Mesodermal cell (in vitro differentiated cells): ENCODE measurements around the gene SLC46A3.
"Not testable (repeated sequence)": the region's sequence is repeated elsewhere in the genome, so short reads cannot be mapped to it uniquely, and the experiment has no call there.

Experiments
- H3K27ac ChIP-seq: 2 replicates; pipeline ENCODE4 v1.7.0; 2013; ENCODE audit warnings: mild to moderate bottlenecking, low read depth, low read length, moderate library complexity; ENCODE audit not compliant: severe bottlenecking
- H3K36me3 ChIP-seq: 2 replicates; pipeline ENCODE4 v1.7.1; 2013; ENCODE audit warnings: mild to moderate bottlenecking, low read length, moderate library complexity; ENCODE audit not compliant: control insufficient read depth, insufficient read depth
- H3K4me1 ChIP-seq: one replicate; pipeline ENCODE4 v1.7.1; 2013; ENCODE audit warnings: mild to moderate bottlenecking, low read length; ENCODE audit not compliant: insufficient read depth, control insufficient read depth, poor library complexity, severe bottlenecking
- H3K4me3 ChIP-seq: 2 replicates; pipeline ENCODE4 v1.7.0; 2013; ENCODE audit warnings: low read length, control low read depth, mild to moderate bottlenecking; ENCODE audit not compliant: insufficient read depth, poor library complexity, severe bottlenecking; ENCODE audit errors: extremely low read depth
- H3K9me3 ChIP-seq: 2 replicates; pipeline ENCODE4 v1.7.1; 2013; ENCODE audit warnings: mild to moderate bottlenecking, low read length, moderate library complexity; ENCODE audit not compliant: control insufficient read depth
- WGBS, 2 experiments: methylation state at CpG; one replicate each; pipeline ENCODE4 v1.1.5; 2013; ENCODE audit warnings: missing lambda C conversion rate in 2 of 2; ENCODE audit not compliant: insufficient coverage in 2 of 2; 5-methylcytosine and 5-hydroxymethylcytosine counted together

The SLC46A3 gene

DNA sequence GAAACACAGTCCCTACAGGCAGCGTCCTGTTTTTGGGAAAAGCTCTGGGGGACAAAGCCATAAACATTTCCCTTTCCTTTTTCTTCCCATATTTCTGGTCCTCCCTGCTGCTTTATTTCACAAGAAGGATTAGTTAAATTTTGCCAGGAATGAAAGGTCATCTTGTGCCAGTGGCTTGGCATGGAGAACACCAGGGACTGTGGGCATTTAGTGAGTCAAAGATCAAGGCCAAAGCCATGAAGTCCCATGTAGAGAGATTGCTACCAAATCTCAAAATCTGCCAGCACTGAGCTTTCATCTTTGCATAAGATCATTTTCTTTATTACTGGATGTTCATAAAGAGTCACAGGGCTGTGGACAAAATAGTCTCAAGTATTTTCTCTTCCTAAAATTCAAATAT is 29.1 kb upstream of the SLC46A3 start:
- H3K36me3 ChIP-seq, result no peaks in the 10 kb centered on the region
- no peak overlapping the region for H3K4me3 ChIP-seq
- 88 to 100% methylated on average over 1 of the region's 1 CpG for WGBS, 2 experiments
- no peak overlapping the region for H3K27ac ChIP-seq
- peaks cover 32% of the 10 kb centered on the region for H3K4me1 ChIP-seq
- no peaks in the 10 kb centered on the region for H3K9me3 ChIP-seq

DNA sequence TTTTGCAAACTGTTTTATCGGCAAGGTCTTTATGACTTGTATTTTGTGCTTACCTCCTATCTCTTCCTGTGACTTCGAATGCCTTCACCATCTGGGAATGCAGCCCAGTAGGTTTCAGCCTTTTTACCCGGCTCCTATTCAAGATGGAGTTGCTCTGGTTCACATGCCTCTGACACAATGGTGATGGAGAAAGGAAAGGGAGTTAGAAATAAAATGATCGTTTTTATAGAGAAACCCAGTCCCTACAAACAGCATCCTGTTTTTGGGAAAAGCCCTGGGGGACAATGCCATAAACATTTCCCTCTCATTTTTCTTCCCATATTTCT is 27.5 kb upstream of the SLC46A3 start:
- H3K36me3 ChIP-seq, result no peaks in the 10 kb centered on the region
- H3K4me3 ChIP-seq, result no peak overlapping the region
- H3K27ac ChIP-seq, result no peak overlapping the region
- H3K9me3 ChIP-seq, result no peaks in the 10 kb centered on the region
- H3K4me1 ChIP-seq, result peaks cover 28% of the 10 kb centered on the region
- no CpG with 5 or more reads among the region's 4 CpGs for WGBS, 2 experiments

DNA sequence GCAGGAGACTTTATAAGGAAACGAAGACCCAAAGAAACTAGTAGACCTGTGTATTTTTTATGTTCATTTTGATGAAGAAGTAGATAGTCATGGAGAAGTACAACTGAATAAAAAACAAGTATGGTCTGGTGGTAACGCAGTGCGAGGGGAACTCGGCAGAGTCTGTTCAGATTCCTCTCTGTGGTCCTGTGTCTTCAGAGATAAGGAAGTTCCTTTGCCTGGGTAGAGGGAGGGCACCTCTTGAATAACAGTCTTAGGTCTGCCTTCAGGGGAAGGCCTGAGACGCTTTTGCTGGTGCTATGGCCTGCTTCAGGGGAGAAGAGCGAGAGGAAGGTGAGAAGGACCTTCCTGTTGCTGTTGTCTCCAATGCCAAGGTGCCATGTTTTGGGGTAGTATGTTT is 25.9 kb upstream of the SLC46A3 start:
- WGBS, 2 experiments, result 72 to 73% methylated on average over 4 to 5 of the region's 6 CpGs

DNA sequence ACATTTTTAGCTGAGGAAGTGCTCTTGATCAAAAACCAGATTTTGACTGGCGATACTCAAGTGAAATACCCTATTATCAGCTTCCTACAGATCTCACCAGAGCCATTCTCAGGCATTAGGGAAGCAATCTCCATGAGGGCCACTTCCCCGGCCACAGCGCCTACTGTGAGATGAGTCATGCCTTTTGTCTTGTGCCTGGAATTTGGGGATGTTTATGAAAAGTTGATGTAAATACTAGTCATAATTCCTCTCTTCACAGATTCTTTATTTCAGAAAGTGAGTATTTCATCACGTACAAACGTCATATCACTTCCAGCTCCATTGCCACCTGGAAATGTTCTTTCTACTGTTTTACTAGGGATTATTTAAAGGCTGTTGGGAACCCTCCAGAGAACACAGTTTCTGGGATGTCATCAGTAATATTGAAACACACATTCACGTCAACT is 25.3 kb upstream of the SLC46A3 start:
- Histone ChIP-seq H3K27ac (peak overlapping the region; percentile 90), H3K9me3 (peaks cover 4% of the 10 kb centered on the region)
- 0 to 20% methylated on average over 1 of the region's 6 CpGs for WGBS, 2 experiments

More for the DNA sequence above, 25.9 kb upstream of the SLC46A3 start:
- Histone ChIP-seq H3K27ac (peak overlapping the region; percentile 90), H3K9me3 (peaks cover 4% of the 10 kb centered on the region), H3K36me3 (no peaks in the 10 kb centered on the region), H3K4me1 (peaks cover 28% of the 10 kb centered on the region), H3K4me3 (no peak overlapping the region)

DNA sequence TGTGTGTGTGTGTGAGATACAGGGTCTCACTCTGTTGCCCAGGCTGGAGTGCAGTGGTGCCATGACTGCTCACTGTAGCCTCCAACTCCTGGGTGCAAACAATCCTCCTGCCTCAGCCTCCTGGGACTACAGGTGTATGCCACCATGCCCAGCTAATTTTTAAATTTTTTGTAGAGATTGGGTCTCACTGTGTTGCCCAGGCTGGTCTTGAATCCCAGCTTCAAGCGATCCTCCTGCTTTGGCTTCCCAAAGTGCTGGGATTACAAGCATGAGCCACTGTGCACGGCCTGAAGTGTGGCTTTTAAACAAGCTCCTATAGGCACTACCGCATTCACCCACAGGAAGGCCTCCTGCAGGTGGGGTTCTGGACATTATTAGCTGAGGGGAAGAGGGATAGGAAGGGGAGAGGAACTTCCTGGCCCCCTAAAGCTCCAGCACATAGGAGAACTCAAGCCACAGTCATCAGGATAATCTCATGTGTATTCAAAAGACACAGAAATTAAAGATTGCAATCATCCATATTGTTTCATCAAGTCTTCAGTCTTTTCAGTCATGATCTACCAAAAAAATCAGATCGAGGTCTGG is 24.8 kb upstream of the SLC46A3 start:
- peaks cover 4% of the 10 kb centered on the region for H3K9me3 ChIP-seq
- peaks cover 28% of the 10 kb centered on the region for H3K4me1 ChIP-seq
- WGBS, 2 experiments, result 76 to 77% methylated on average over 3 to 4 of the region's 4 CpGs
- no peak overlapping the region for H3K4me3 ChIP-seq
- H3K36me3 ChIP-seq, result no peaks in the 10 kb centered on the region
- peak overlapping the region; percentile 90 for H3K27ac ChIP-seq

More for the DNA sequence above, 25.3 kb upstream of the SLC46A3 start:
- Histone ChIP-seq H3K4me1 (peaks cover 28% of the 10 kb centered on the region), H3K36me3 (no peaks in the 10 kb centered on the region), H3K4me3 (no peak overlapping the region)

DNA sequence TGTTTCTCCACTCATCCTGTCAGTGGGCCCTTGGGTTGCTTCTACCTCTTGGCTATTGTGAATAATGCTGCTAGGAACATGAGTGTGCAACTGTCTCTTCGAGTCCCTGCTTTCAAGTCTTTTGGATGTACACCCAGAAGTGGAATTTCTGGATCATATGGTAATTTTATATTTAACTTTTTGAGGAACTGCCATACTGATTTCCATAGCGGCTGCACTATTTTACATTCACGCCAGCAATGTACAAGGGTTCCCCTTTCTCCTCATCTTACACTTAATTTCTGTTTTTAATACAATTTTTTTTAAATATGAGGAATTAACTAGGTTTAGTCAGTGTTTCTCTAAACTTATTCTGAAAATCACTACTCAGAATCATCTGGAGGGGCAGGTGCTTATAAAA is 24.2 kb upstream of the SLC46A3 start:
- Histone ChIP-seq H3K9me3 (peaks cover 4% of the 10 kb centered on the region), H3K4me1 (peaks cover 28% of the 10 kb centered on the region), H3K4me3 (no peak overlapping the region), H3K27ac (peak overlapping the region; percentile 90), H3K36me3 (no peaks in the 10 kb centered on the region)
- no CpG with 5 or more reads among the region's 3 CpGs for WGBS, 2 experiments

DNA sequence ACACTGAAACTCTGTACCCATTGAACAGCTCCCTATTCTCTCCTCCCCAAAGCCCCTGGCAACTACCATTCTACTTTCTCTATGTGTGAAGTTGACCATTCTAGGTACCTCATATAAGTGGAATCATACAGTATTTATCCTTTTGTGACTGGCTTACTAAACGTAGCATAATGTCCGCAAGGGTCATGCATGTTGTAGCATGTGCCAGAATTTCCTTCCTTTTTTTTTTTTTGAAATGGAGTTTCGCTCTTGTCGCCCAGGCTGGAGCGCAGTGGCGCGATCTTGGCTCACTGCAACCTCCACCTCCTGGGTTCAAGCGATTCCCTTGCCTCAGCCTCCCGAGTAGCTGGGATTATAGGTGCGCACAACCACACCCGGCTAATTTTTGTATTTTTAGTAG is 23.7 kb upstream of the SLC46A3 start:
- H3K36me3 ChIP-seq, H3K9me3 ChIP-seq, H3K27ac ChIP-seq, H3K4me3 ChIP-seq: not testable (repeated sequence)
- peaks cover 28% of the 10 kb centered on the region for H3K4me1 ChIP-seq
- 86 to 100% methylated on average over 1 to 3 of the region's 11 CpGs for WGBS, 2 experiments

DNA sequence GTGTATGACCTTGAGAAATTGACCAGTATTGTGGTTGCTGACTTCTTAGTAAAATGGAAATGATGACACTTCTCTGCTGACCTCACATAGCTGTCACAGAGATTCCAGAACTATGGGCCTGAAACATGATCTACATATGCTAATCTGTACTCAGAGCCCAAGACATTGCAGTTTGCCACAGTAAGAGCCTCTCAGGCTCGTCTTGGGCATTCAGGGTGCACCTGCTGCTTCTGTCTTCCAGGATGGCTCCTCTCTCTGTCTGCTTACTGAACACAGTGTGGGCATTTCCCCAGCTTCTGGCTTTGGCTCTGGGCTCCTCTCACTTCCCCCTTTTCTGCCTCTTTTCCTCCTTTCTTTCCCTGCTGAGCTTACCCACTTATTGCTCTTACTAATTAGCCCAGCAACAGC is 22.3 kb upstream of the SLC46A3 start:
- H3K4me3 ChIP-seq, result no peak overlapping the region
- WGBS, 2 experiments, result 62 to 81% methylated on average over 1 of the region's 1 CpG
- H3K36me3 ChIP-seq, result no peaks in the 10 kb centered on the region
- peaks cover 22% of the 10 kb centered on the region for H3K4me1 ChIP-seq
- H3K9me3 ChIP-seq, result peaks cover 4% of the 10 kb centered on the region
- no peak overlapping the region for H3K27ac ChIP-seq

DNA sequence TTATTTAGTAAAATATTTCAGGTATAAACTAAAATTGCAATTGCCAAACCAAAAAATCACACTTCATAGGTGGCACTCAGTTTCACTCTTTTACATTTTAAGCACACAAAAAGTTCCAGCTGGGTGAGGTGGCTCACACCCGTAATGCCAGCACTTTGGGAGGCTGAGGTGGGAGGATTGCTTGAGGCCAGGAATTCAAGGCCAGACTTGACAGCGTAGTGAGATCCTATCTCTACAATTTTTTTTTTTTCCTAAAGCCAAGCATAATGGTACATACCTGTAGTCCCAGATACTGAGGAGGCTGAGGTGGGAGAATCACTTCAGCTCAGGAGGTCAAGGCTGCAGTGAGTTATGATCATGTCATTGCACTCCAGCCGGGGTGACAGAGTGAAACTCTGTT is 20.6 kb upstream of the SLC46A3 start:
- peaks cover 11% of the 10 kb centered on the region for H3K4me1 ChIP-seq
- H3K4me3 ChIP-seq, result no peak overlapping the region
- 100% methylated on average over 1 of the region's 3 CpGs; no CpG with 5 or more reads in 1 of the 2 experiments for WGBS, 2 experiments
- no peak overlapping the region for H3K27ac ChIP-seq
- H3K36me3 ChIP-seq, result no peaks in the 10 kb centered on the region
- peaks cover 4% of the 10 kb centered on the region for H3K9me3 ChIP-seq

DNA sequence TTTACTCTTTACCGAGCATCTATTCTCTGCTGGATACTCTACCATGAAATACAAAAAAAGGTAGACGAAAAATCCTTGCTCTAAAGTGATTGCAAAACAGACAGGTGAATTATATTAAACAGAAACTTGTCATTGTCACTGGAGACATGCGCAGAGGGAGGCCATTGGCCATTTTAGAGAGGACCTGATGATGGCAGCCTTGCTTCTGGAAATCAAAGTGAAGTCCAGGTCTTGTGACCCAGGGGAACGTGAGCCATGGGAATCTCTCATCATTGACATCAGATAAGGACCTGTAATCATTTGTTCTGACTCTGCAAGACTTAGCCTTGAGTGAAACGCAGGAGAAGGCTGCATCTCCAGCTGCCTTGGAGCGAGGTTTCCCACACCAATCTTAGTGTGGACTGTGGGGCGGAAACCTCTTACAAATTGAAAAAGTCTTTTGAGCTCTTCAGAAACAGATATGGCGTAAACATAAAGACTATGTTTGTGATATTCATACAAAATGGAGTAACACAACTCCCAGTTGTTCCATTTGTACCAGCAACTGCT is 16.8 kb upstream of the SLC46A3 start:
- no peak overlapping the region for H3K4me3 ChIP-seq
- WGBS, 2 experiments, result 80 to 86% methylated on average over 4 to 5 of the region's 8 CpGs
- H3K36me3 ChIP-seq, result no peaks in the 10 kb centered on the region
- no peaks in the 10 kb centered on the region for H3K4me1 ChIP-seq
- no peak overlapping the region for H3K27ac ChIP-seq
- peaks cover 4% of the 10 kb centered on the region for H3K9me3 ChIP-seq

DNA sequence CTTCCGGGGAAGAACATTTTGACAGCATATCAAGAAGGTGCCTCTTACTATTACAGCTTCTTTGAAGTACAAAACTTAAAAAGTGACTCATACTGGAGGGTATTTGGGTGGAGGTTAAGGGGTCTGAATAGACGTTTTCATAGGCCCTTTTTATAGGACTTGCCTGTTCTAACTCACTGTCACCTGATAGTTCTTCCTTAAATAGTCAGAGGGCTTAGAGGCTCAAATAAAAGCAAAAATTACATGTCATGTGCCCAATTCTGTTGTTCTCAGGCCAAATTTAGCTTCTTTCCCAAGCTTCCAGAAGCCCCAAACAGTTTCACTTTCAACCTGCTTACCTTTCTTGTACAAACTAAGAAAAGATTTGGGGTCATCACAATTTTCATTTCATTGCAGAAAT is 16.1 kb upstream of the SLC46A3 start:
- Histone ChIP-seq H3K36me3 (no peaks in the 10 kb centered on the region), H3K9me3 (peaks cover 2% of the 10 kb centered on the region), H3K4me1 (no peaks in the 10 kb centered on the region), H3K4me3 (no peak overlapping the region), H3K27ac (no peak overlapping the region)
- 83% methylated on average over 1 of the region's 2 CpGs; no CpG with 5 or more reads in 1 of the 2 experiments for WGBS, 2 experiments
